Keratinocyte (primary cell): Measurements from ENCODE around the gene RAET1G. TPM values are rescaled to one million over a fixed set of nuclear protein-coding genes. Genes with fewer than 3 reads are reported as not detected.

Experiments used
- DNase-seq: peaks from one replicate; pipeline ENCODE4 v3.0.0-alpha.2; 2011; ENCODE audit warnings: low read depth, missing footprints, low spot score
- FAIRE-seq: peaks from 2 replicates; lab custom pipeline; 2011; peaks lifted over from hg19 to GRCh38; lab: Jason Lieb, UNC
- H2AFZ ChIP-seq: 2 replicates; pipeline ENCODE4 v1.6.0; 2012; ENCODE audit warnings: low read length, control low read depth, inconsistent platforms; ENCODE audit not compliant: control insufficient read depth
- H3K27ac ChIP-seq: 2 replicates; pipeline ENCODE4 v1.5.1; 2011; ENCODE audit warnings: low read length; ENCODE audit not compliant: control insufficient read depth, insufficient read depth
- H3K27me3 ChIP-seq: 3 replicates; pipeline ENCODE4 v1.6.0; 2011; ENCODE audit warnings: low read length; ENCODE audit not compliant: control insufficient read depth, insufficient read depth; ENCODE audit errors: extremely low read depth
- H3K36me3 ChIP-seq, 2 experiments: 2 replicates in 1 of 2; 3 replicates in 1 of 2; pipeline ENCODE4 v1.5.1; 2011; ENCODE audit warnings: low read length in 2 of 2, mild to moderate bottlenecking in 1 of 2; ENCODE audit not compliant: control insufficient read depth in 2 of 2, insufficient read depth in 2 of 2; ENCODE audit errors: extremely low read depth in 1 of 2
- H3K4me1 ChIP-seq: 3 replicates; pipeline ENCODE4 v1.5.1; 2011; ENCODE audit warnings: low read length; ENCODE audit not compliant: control insufficient read depth, insufficient read depth; ENCODE audit errors: extremely low read depth
- H3K4me2 ChIP-seq: 3 replicates; pipeline ENCODE4 v1.6.0; 2011; ENCODE audit warnings: low read depth, low read length; ENCODE audit not compliant: control insufficient read depth, insufficient read depth; ENCODE audit errors: extremely low read depth
- H3K4me3 ChIP-seq, 3 experiments: fragments of 200-600 bp in 1 of 3; sonication (generic) in 1 of 3; 2 replicates in 2 of 3; 3 replicates in 1 of 3; pipeline ENCODE4 v1.5.1; 2011 to 2016; ENCODE audit warnings: low read length in 3 of 3, mild to moderate bottlenecking in 3 of 3, control low read depth in 2 of 3, inconsistent platforms in 1 of 3, low read depth in 1 of 3, mixed read lengths in 1 of 3, mixed run types in 1 of 3, moderate library complexity in 1 of 3; ENCODE audit not compliant: control insufficient read depth in 2 of 3, insufficient read depth in 2 of 3; ENCODE audit errors: extremely low read depth in 1 of 3
- H3K79me2 ChIP-seq: 2 replicates; pipeline ENCODE4 v1.6.0; 2012; ENCODE audit warnings: low read length; ENCODE audit not compliant: control insufficient read depth, insufficient read depth
- H3K9ac ChIP-seq: 3 replicates; pipeline ENCODE4 v1.6.0; 2011; ENCODE audit warnings: low read length; ENCODE audit not compliant: control insufficient read depth, insufficient read depth; ENCODE audit errors: extremely low read depth
- H3K9me1 ChIP-seq: 3 replicates; pipeline ENCODE4 v1.6.0; 2011; ENCODE audit warnings: low read length; ENCODE audit not compliant: control insufficient read depth, insufficient read depth; ENCODE audit errors: extremely low read depth
- H3K9me3 ChIP-seq: 2 replicates; pipeline ENCODE4 v1.5.1; 2012; ENCODE audit warnings: low read depth, low read length; ENCODE audit not compliant: control insufficient read depth
- H4K20me1 ChIP-seq: 3 replicates; pipeline ENCODE4 v1.6.0; 2011; ENCODE audit warnings: low read length; ENCODE audit not compliant: control insufficient read depth, insufficient read depth; ENCODE audit errors: extremely low read depth
- EZH2 ChIP-seq: IDR thresholded peaks from one replicate; pipeline ENCODE4 v1.6.1; 2012; ENCODE audit warnings: inconsistent platforms, mild to moderate bottlenecking, low read length, moderate library complexity
- dilution Hi-C: fragments of 300-500 bp; cut with MboI; formaldehyde crosslinking; loops from one replicate; pipeline ENCODE4 v1.7.0; 2020; ENCODE audit warnings: low sequenced_read_pairs; ENCODE audit not compliant: extremely low pct_ligation_motif_present
- polyA plus RNA-seq, 5 experiments: library from polyadenylated mRNA; depleted of rRNA in 3 of 5; stranded (reverse) in 3 of 5; stranded (forward) in 1 of 5; unstranded in 1 of 5; fragments of >200 nt; gene quantifications; 1 replicate in 1 of 5; 2 replicates in 3 of 5; 3 replicates in 1 of 5; pipeline versions ENCODE4 v1.2.1 to v1.2.3, GENCODE V29; 2011 to 2012; ENCODE audit warnings: missing spikeins in 2 of 5, low read depth in 1 of 5, low replicate concordance in 1 of 5
- TF ChIP-seq, protein P1 (sequence below), 3 experiments: IDR thresholded peaks in 1 of 3; conservative IDR thresholded peaks in 1 of 3; optimal IDR thresholded peaks in 1 of 3; 2 replicates in 2 of 3; 3 replicates in 1 of 3; pipeline versions ENCODE3 to v1.5.1; 2011; ENCODE audit warnings: low read length in 3 of 3, mild to moderate bottlenecking in 3 of 3, moderate library complexity in 2 of 3, control low read depth in 1 of 3, inconsistent platforms in 1 of 3; ENCODE audit not compliant: insufficient read depth in 2 of 3; ENCODE audit errors: extremely low read depth in 1 of 3

RAET1G gene
- polyA plus RNA-seq, 1 donor (not counting 4 experiments of a cell fraction or from before 2014, with no cell fraction given) = 16.4 TPM

GRCh38 chr6:149897855-149898744 is 24.8 kb downstream of the RAET1G start, which contains the start of gene RAET1E:
Gene RAET1E (minus strand): TSS chr6:149898113. CDS start chr6:149890901, 7,212 bp downstream.
- H3K27ac ChIP-seq = peak within 1 kb of the TSS; percentile 64
- no peaks in the 10 kb centered on the region for H4K20me1 ChIP-seq
- peak within 1 kb of the TSS; percentile 46 for H3K9ac ChIP-seq
- DNase-seq = no peak
- no peaks in the 10 kb centered on the region for H3K79me2 ChIP-seq
- peaks cover 55% of the 10 kb centered on the region for H3K4me1 ChIP-seq
- TF ChIP-seq EZH2 = no peak
- TF ChIP-seq, protein P1, sequence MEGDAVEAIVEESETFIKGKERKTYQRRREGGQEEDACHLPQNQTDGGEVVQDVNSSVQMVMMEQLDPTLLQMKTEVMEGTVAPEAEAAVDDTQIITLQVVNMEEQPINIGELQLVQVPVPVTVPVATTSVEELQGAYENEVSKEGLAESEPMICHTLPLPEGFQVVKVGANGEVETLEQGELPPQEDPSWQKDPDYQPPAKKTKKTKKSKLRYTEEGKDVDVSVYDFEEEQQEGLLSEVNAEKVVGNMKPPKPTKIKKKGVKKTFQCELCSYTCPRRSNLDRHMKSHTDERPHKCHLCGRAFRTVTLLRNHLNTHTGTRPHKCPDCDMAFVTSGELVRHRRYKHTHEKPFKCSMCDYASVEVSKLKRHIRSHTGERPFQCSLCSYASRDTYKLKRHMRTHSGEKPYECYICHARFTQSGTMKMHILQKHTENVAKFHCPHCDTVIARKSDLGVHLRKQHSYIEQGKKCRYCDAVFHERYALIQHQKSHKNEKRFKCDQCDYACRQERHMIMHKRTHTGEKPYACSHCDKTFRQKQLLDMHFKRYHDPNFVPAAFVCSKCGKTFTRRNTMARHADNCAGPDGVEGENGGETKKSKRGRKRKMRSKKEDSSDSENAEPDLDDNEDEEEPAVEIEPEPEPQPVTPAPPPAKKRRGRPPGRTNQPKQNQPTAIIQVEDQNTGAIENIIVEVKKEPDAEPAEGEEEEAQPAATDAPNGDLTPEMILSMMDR (optimal IDR thresholded peaks at IDR 0.05 in 1 of 3, IDR thresholded peaks at IDR 0.05 in 1 of 3, conservative IDR thresholded peaks at IDR 0.05 in 1 of 3; ENCODE audit: extremely low read depth in 1 of 3, insufficient read depth in 2 of 3, low read length in 3 of 3) = peak; percentile 16 to 48 (median 17)
- H3K4me3 ChIP-seq = peak within 1 kb of the TSS; percentile 3 to 52 (median 12)
- FAIRE-seq = no peak
- dilution Hi-C loops = no loop called here
- H3K27me3 ChIP-seq = no peaks in the 10 kb centered on the region
- H3K9me3 ChIP-seq = no peaks in the 10 kb centered on the region
- H3K36me3 ChIP-seq = no peaks in the 10 kb centered on the region
- H2AFZ ChIP-seq = peak within 1 kb of the TSS; percentile 59
- H3K4me2 ChIP-seq = peak within 1 kb of the TSS; percentile 57
- no peaks in the 10 kb centered on the region for H3K9me1 ChIP-seq

DNA sequence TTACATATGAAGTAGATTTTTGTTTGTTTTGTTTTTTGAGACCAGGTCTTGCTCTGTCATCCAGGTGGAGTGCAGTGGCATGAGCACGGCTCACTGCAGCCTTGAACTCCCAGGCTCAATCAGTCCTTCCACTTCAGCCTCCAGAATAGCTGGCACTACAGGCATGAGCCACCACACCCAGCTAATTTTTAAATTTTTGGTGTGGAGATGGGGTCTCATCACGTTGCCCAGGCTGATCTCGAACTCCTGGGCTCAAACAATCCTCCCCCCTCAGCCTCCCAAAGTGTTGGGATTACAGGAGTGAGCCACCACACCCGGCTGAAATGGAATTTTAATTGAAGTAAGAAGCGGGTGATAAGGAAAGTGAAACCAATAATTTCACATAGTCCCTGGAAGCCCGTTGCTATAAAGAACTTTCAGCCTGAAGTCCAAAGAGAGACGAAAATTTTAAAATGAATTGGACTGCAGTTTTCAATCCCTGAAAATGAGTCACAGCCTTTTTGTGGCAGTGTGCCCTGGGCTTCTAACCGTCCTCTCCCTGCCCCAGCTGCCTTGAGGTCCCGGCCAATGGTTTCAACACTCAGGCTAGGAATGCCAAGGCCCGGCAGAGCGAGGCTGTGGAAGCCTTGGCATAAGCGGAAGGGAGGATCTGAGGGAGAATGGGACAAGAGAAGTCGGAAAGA is 25.8 kb downstream of the RAET1G start:
- DNase-seq = no peak
- H3K27ac ChIP-seq = peak overlapping the region; percentile 64
- no peaks in the 10 kb centered on the region for H3K9me1 ChIP-seq
- H3K4me1 ChIP-seq = peaks cover 55% of the 10 kb centered on the region
- H3K36me3 ChIP-seq = no peaks in the 10 kb centered on the region
- peak overlapping the region; percentile 59 for H2AFZ ChIP-seq
- dilution Hi-C loops = no loop called here
- H3K4me3 ChIP-seq = peak overlapping the region; percentile 3 to 52 (median 12)
- H3K79me2 ChIP-seq = no peaks in the 10 kb centered on the region
- peak overlapping the region; percentile 57 for H3K4me2 ChIP-seq
- TF ChIP-seq, protein P1 (optimal IDR thresholded peaks at IDR 0.05 in 1 of 3, IDR thresholded peaks at IDR 0.05 in 1 of 3, conservative IDR thresholded peaks at IDR 0.05 in 1 of 3; ENCODE audit: extremely low read depth in 1 of 3, insufficient read depth in 2 of 3, low read length in 3 of 3) = no peak
- TF ChIP-seq EZH2 = no peak
- H3K9ac ChIP-seq = peak overlapping the region; percentile 46
- H3K9me3 ChIP-seq = no peaks in the 10 kb centered on the region
- peak; percentile 79 for FAIRE-seq
- H4K20me1 ChIP-seq = no peaks in the 10 kb centered on the region
- H3K27me3 ChIP-seq = no peaks in the 10 kb centered on the region
